ENCODE measurements around the gene RGCC. TPM values are rescaled to one million over a fixed set of nuclear protein-coding genes. Genes with fewer than 3 reads are reported as not detected.

The RGCC gene
- total and polyA plus RNA-seq, 2 donors (not counting 1 experiment from before 2014, with no cell fraction given), result 65.9 to 148 TPM

DNA sequence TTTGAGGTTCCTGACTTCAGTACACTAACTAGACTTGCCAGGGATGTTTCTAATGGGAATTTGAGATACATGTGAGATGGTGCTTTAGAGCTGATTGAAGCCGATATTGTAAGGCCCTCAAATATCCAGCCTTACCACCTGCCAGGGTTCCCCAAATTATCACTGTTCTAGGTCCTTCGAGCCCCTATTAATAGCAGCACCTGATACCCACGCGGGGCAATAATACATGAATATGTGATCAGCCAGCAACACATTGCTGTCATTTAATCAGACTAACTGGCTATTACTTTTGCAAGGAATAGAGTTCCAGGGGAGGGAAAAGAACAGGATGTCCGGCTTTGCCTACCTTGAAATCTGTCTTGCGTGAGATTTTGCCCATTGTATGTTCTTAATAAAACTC lies 5.1 kb downstream of the RGCC start:
- H3K4me3 ChIP-seq (replicated peaks in 1 of 4; ENCODE audit: control extremely low read depth in 1 of 4, insufficient read depth in 1 of 4, low read depth in 3 of 4, low read length in 4 of 4), result no peak overlapping the region
- H3K9ac ChIP-seq (ENCODE audit: insufficient read depth, low read length), result no peak overlapping the region
- peaks cover 14% of the 10 kb centered on the region for H3K4me1 ChIP-seq (ENCODE audit: control insufficient read depth, extremely low read depth, insufficient read depth, low read length)
- no peaks in the 10 kb centered on the region for H3K27me3 ChIP-seq (ENCODE audit: control insufficient read depth, insufficient read depth, low read length)
- TF ChIP-seq, protein P1, sequence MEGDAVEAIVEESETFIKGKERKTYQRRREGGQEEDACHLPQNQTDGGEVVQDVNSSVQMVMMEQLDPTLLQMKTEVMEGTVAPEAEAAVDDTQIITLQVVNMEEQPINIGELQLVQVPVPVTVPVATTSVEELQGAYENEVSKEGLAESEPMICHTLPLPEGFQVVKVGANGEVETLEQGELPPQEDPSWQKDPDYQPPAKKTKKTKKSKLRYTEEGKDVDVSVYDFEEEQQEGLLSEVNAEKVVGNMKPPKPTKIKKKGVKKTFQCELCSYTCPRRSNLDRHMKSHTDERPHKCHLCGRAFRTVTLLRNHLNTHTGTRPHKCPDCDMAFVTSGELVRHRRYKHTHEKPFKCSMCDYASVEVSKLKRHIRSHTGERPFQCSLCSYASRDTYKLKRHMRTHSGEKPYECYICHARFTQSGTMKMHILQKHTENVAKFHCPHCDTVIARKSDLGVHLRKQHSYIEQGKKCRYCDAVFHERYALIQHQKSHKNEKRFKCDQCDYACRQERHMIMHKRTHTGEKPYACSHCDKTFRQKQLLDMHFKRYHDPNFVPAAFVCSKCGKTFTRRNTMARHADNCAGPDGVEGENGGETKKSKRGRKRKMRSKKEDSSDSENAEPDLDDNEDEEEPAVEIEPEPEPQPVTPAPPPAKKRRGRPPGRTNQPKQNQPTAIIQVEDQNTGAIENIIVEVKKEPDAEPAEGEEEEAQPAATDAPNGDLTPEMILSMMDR (conservative IDR thresholded peaks at IDR 0.05 in 1 of 2, IDR thresholded peaks at IDR 0.05 in 1 of 2; ENCODE audit: low read depth in 1 of 2, low read length in 2 of 2), result no peak
- TF ChIP-seq EZH2 (IDR thresholded peaks at IDR 0.05; ENCODE audit: low read length, missing control alignments), result no peak
- no peak overlapping the region for H3K4me2 ChIP-seq (ENCODE audit: extremely low read depth, insufficient read depth, low read length)
- no peaks in the 10 kb centered on the region for H4K20me1 ChIP-seq (ENCODE audit: control insufficient read depth, extremely low read depth, insufficient read depth, low read length)
- H3K9me3 ChIP-seq (ENCODE audit: control insufficient read depth, insufficient read depth, low read depth, low read length), result no peaks in the 10 kb centered on the region
- H3K79me2 ChIP-seq (ENCODE audit: control insufficient read depth, insufficient read depth, low read length), result peaks cover 18% of the 10 kb centered on the region
- no peak overlapping the region for H3K27ac ChIP-seq (ENCODE audit: insufficient read depth, low read length)
- H3K36me3 ChIP-seq (ENCODE audit: control insufficient read depth, insufficient read depth, low read length), result peaks cover 10% of the 10 kb centered on the region
- H2AFZ ChIP-seq (ENCODE audit: low read length), result no peak overlapping the region
- no peak for DNase-seq (ENCODE audit: low read depth in 2 of 2)

GRCh38 chr13:41463838-41464602 lies 6.7 kb downstream of the RGCC start:
- TF ChIP-seq EZH2 (IDR thresholded peaks at IDR 0.05; ENCODE audit: low read length, missing control alignments), result no peak
- TF ChIP-seq, protein P1 (conservative IDR thresholded peaks at IDR 0.05 in 1 of 2, IDR thresholded peaks at IDR 0.05 in 1 of 2; ENCODE audit: low read depth in 1 of 2, low read length in 2 of 2), result no peak
- H3K27me3 ChIP-seq (ENCODE audit: control insufficient read depth, insufficient read depth, low read length), result no peaks in the 10 kb centered on the region
- H3K9me3 ChIP-seq (ENCODE audit: control insufficient read depth, insufficient read depth, low read depth, low read length), result no peaks in the 10 kb centered on the region
- H2AFZ ChIP-seq (ENCODE audit: low read length), result no peak overlapping the region
- no peak for DNase-seq (ENCODE audit: low read depth in 2 of 2)
- no peaks in the 10 kb centered on the region for H4K20me1 ChIP-seq (ENCODE audit: control insufficient read depth, extremely low read depth, insufficient read depth, low read length)
- peaks cover 11% of the 10 kb centered on the region for H3K36me3 ChIP-seq (ENCODE audit: control insufficient read depth, insufficient read depth, low read length)
- peaks cover 10% of the 10 kb centered on the region for H3K79me2 ChIP-seq (ENCODE audit: control insufficient read depth, insufficient read depth, low read length)
- H3K9ac ChIP-seq (ENCODE audit: insufficient read depth, low read length), result no peak overlapping the region
- H3K4me2 ChIP-seq (ENCODE audit: extremely low read depth, insufficient read depth, low read length), result no peak overlapping the region
- peak overlapping the region; percentile 63 for H3K27ac ChIP-seq (ENCODE audit: insufficient read depth, low read length)
- H3K4me1 ChIP-seq (ENCODE audit: control insufficient read depth, extremely low read depth, insufficient read depth, low read length), result peaks cover 14% of the 10 kb centered on the region
- H3K4me3 ChIP-seq (replicated peaks in 1 of 4; ENCODE audit: control extremely low read depth in 1 of 4, insufficient read depth in 1 of 4, low read depth in 3 of 4, low read length in 4 of 4), result no peak overlapping the region

DNA sequence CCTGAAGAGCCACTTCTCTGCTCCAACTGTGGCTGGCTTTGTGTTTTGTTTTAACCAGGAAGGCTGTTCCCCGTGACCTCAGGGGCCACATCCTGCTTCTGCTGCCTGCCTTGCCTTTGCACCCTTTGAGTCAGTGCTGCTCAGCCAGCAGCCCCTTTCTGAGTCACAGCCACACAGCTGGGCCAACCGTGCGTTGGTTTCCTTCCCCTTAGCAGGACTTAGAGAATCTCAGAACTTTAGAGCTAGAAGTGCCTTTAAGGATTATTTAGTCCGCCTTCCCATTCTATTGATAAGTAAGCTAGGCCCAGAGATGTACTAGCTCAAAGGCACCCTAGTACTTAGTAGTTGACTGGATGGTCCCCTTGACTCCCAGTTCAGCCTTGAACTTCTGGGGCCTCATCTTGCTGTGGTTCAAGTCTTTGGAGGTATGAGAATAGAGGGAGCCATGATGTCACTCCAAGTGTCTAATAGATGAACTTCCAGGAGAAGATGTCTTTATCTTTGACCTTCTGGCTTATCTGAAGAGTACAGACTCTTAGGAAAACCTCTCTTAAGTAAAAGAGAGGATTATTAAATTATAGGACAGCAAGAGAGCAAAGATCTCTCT lies 8.0 kb downstream of the RGCC start:
- Histone ChIP-seq H3K27ac (ENCODE audit: insufficient read depth, low read length) (peak overlapping the region; percentile 57), H3K4me1 (ENCODE audit: control insufficient read depth, extremely low read depth, insufficient read depth, low read length) (peaks cover 14% of the 10 kb centered on the region), H3K4me3 (replicated peaks in 1 of 4; ENCODE audit: control extremely low read depth in 1 of 4, insufficient read depth in 1 of 4, low read depth in 3 of 4, low read length in 4 of 4) (no peak overlapping the region), H3K36me3 (ENCODE audit: control insufficient read depth, insufficient read depth, low read length) (peaks cover 13% of the 10 kb centered on the region), H3K9me3 (ENCODE audit: control insufficient read depth, insufficient read depth, low read depth, low read length) (no peaks in the 10 kb centered on the region), H2AFZ (ENCODE audit: low read length) (no peak overlapping the region), H3K9ac (ENCODE audit: insufficient read depth, low read length) (no peak overlapping the region), H3K27me3 (ENCODE audit: control insufficient read depth, insufficient read depth, low read length) (no peaks in the 10 kb centered on the region), H3K4me2 (ENCODE audit: extremely low read depth, insufficient read depth, low read length) (peak overlapping the region; percentile 40), H3K79me2 (ENCODE audit: control insufficient read depth, insufficient read depth, low read length) (peaks cover 8% of the 10 kb centered on the region), H4K20me1 (ENCODE audit: control insufficient read depth, extremely low read depth, insufficient read depth, low read length) (no peaks in the 10 kb centered on the region)
- TF ChIP-seq EZH2 (IDR thresholded peaks at IDR 0.05; ENCODE audit: low read length, missing control alignments), result no peak
- TF ChIP-seq, protein P1 (conservative IDR thresholded peaks at IDR 0.05 in 1 of 2, IDR thresholded peaks at IDR 0.05 in 1 of 2; ENCODE audit: low read depth in 1 of 2, low read length in 2 of 2), result no peak
- DNase-seq (ENCODE audit: low read depth in 2 of 2), result peak; percentile 81 to 88

All from fibroblast of lung (primary cell).